ENCODE measurements around the gene PACS2.

Gene PACS2

GRCh38 chr14:105388976-105389375 is 74.4 kb downstream of the PACS2 start:
- DNase-seq: no peak

GRCh38 chr14:105389534-105389933 is 75.0 kb downstream of the PACS2 start:
- DNase-seq: no peak

DNA sequence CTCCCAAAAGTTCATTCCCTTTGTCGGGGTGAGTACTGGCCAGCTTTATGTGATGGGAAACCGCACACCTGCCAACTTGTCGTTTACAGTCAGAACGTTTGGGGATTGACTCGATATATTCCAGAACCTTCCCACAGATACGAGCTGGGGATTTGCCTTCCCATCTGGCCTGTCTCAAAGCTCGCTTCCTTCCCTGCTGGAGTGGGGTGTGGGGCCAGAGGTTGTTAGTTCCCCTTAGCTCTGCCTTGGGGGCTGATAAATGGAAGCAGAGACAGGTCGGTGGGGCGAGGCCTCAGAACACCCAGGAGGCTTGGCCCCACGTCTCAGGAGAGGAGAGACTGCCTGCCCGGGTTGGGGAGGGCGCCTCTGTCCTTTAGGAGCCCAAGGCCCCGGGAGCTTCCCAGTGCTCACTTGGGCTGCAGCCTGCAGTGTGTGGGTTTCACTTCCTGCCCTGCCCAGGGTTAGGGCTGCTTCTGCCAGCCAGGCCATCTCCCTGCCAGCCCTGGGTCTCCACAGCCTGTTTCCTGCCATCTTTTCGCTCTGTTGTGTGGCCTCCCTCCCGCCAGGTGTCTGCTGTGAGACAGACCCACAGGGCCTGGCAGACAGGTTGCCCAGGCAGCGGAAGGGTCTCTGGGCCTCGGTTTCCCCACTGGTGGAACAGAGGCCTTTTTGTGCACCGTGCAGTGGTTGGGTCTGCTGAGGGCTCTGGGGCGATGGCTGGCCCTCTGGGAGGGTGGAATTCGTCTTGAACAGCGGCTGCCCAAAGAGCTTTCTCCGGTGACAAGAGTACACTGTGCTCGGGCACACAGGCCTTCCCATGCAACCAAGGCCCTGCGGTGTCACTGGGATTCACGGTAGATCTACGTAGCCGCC is 75.7 kb downstream of the PACS2 start:
- DNase-seq: no peak

- DNase-seq: no peak
Observed at GRCh38 chr14:105390849-105391500, 76.4 kb downstream of the PACS2 start.

- DNase-seq: no peak
Observed at GRCh38 chr14:105391541-105391940, 77.0 kb downstream of the PACS2 start.

DNA sequence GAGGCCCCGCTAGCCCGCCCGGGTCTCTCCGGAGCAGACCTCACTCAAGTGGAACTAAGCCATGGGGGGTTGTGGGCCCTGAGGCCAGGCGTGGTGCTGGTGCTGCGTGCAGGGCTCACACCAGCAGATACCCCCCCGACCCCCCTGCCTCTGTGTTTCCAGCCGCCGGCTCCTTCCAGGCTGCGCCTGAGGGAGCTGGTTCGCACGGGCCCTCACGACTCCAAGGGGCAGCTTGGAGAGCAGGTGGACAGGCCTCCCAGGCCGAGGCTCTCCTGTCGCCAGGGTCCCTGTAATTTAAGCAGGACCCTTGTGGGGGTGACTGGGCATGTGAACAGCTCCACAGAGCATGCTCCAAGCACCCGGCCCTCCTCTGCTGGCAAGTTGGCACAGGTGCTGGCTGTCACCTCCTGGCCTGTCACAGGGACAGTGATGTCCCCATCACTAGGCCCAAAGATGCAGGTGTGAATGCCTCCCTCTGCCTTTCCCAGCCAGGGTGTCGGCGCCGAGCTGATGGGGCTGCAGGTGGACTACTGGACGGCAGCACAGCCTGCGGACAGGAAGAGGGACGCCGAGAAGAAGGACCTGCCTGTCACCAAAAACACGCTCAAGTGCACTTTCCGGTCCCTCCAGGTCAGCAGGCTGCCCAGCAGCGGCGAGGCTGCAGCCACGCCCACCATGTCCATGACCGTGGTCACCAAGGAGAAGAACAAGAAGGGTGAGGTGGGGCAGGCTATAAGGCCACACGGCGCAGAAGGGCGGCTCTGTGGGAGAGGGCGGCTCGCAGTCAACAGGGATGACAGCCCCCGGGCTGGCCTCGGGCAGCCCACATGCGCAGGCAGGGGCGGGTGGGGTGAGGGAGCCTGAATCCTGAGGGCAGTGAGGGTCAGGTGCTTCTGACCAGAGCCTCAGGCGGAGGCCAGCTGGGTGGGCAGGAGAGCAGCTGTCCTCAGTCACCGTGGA is 77.9 kb downstream of the PACS2 start:
- DNase-seq: no peak

DNA sequence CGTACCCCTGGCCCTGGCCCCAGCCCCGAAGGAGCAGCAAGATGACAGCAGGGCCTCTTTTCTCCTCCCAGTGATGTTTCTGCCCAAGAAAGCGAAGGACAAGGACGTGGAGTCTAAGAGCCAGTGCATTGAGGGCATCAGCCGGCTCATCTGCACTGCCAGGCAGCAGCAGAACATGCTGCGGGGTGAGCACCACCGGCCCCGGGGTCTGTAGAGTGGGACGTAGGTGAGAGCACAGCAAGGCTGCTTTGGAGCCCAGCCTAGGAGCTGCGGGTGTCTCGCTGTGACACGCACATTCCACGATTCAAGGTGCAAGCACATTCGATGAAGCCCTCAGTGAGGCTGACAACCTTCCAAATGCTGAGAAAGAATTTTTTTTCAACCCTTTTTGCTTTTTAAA is 78.6 kb downstream of the PACS2 start:
- no peak for DNase-seq

DNA sequence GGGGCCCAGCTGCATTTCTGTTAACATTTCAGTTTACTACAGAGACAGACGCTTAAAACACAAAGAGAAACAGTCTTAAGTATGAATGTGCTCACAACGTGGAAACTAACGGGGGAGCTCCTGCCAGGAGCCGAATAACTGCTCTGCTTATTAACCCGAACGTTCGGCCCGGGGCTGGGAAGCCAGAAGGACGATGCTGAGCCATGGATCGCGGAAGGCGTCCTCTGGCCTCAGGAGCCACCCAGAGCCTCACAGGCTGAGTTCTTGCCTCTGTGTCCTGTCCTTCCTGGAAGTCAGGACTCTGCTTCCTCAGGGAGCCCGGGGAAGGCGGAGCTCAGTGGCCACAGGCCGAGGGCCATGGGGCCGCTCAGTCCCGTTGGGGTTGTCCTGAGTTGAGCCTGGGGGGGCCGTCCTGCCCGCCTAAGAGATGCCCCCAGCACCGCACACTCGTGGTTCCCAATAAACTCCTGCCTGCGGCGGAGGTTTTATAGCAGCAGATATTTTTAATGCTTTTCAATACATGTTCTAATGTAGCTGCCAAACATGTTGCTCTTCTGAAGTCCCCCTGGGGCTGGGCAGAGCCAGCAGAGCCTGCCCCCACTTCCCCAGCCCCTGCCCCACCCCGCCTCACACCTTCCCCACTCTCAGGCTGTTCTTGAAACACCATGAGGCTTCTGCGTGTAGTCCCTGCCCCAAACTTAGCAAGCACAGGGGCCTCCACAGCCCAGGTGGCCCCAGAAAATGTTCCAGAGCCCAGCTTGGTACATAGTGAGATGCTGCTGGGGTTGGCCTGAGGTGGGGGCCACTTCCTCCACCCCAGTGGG is 80.4 kb downstream of the PACS2 start:
- no peak for DNase-seq

DNA sequence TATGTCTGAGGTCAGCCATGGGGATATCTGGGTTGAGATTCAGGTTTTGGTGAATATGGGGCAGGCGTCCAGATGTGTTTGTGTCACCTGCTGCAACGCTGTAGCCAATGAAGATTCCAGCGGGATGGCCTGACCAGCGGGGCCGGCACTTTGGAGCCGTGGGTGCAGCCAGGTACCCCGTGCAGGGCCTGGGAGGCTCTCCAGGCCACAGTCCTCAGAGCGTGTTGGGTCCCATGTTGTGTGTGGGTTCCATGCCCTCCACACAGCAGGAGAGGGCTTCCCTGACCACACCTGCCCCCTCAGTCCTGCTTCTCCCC is 80.9 kb downstream of the PACS2 start:
- DNase-seq: no peak

DNA sequence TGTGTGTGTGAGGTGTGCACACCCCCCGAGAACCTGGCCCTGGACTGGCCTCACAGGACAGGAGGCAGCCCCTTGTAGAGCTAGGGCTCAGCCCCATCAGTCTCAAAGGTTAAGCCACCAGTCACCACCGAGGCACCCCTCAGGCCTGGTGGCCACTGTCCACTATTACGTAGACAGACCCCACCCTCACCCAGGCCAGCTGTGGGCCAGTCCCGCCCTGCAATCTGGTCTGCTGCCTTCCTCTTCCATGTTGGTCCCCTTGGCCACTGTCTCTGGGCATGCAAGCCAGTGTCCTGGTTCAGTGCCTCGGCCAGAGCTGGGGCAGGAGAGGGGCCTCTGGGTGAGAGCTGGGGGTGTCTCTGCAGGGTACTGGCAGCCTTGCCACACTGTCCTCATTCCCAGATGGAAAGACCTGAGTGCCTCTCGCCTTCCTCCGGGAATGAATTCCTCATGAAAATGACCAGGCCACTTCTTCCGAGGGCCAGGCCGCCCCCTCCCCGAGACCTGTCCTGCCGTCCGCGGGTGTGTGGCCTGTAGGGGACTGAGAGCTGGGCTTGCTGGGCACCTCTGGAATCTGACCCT is 82.9 kb downstream of the PACS2 start:
- no peak for DNase-seq

DNA sequence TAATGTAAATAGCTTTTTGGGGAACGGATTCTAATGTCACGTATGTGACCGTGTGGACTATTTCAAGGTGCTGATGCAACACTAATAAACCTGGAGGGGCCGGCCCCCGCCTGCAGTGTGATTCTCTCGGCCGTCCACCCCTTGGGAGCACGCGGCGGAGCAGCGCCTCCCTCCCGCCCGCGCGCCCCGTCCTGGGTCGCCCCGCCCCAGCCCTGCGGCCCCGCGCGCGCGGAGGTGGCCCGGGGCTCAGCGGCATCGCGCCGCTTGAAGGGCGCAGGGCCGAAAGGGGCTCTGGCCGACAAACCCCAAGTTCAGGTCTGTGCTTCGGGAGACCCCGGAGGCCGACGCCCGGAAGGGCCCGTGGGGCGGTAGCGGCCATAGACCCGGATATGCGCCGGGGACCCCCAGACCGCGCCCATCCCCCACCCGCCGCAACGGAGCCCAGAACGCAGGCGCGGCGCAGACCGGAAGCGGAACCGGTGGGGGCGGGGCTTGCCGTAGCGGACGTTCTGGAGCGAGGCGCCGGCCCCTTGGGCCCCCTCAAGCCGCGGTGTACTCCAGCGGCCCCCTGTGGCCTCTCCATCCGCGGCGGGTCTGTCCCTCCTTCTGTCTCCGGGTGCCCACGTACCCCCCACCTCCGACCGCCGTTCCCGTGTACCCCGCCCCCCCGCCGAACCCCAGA is 83.6 kb downstream of the PACS2 start, which contains the start of gene TEX22:
TSS of gene TEX22 (plus strand) at position 495 of the 682 bp plus-strand sequence. CDS start 803 bp downstream, outside the sequence.
- peak; percentile 87 for DNase-seq

DNA sequence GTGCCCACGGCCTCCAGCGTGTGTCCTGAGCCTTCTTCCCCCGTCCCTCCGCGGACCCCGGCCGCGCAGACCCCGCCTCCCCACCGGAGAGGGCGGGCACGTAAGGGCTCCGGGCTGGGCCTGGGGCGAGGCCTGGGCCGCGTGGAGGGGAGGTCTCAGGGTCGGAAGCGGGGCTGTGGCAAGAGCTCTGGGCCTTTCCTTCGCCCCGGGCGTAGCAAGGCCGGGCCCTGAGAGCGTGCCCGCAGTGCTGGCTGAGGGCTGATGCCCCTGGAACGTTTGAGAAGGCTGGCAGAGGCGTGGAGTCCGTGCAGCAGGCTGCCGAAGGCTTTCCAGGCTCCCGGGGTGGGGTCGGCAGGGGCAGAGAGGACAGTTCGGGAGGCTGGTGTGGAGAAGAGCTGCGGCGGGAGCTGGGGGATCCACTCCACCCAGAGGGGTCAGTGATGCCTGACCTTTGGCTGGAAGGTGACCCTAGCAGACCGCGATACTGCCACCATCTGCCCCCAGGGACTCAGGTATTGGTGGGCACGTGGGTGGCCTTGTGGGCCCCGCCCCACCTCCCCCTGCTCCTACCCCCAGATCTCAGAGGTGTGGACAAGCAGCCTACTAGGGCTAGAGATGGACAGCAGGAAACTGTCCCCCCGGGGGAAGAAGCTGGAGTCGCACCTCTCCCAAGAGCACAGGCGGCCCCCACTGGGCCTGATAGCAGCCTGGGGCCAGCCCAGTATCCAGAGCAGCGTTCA is 84.3 kb downstream of the PACS2 start:
- peak; percentile 63 for DNase-seq

- no peak for DNase-seq
Observed at GRCh38 chr14:105399466-105399775, 84.9 kb downstream of the PACS2 start.

- DNase-seq: no peak
Observed at GRCh38 chr14:105400016-105400415, 85.5 kb downstream of the PACS2 start.

GRCh38 chr14:105401699-105402098 is 87.2 kb downstream of the PACS2 start:
- DNase-seq: no peak

- DNase-seq: no peak
Observed at GRCh38 chr14:105408592-105408991, 94.0 kb downstream of the PACS2 start.

GRCh38 chr14:105409364-105409763 is 94.8 kb downstream of the PACS2 start:
- DNase-seq: no peak

DNA sequence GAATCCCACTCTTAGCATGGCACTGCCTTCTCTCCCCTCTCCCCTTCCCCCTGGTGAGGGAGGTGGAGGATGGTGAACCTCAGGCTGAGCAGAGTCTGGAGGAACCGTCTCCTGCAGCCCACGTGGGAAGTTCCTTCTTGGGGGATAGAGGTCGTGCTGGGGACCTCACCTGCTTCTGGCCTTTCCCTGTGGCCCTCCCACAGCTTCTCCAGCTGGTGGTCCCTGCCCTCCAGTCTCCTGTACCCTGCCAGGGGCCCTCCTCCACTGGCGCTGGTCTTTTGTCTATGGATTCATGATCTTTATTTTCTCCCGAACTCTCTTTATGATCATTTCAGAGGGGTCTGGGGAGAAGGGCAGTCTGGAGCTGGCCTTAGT is 96.1 kb downstream of the PACS2 start:
- DNase-seq: no peak

DNA sequence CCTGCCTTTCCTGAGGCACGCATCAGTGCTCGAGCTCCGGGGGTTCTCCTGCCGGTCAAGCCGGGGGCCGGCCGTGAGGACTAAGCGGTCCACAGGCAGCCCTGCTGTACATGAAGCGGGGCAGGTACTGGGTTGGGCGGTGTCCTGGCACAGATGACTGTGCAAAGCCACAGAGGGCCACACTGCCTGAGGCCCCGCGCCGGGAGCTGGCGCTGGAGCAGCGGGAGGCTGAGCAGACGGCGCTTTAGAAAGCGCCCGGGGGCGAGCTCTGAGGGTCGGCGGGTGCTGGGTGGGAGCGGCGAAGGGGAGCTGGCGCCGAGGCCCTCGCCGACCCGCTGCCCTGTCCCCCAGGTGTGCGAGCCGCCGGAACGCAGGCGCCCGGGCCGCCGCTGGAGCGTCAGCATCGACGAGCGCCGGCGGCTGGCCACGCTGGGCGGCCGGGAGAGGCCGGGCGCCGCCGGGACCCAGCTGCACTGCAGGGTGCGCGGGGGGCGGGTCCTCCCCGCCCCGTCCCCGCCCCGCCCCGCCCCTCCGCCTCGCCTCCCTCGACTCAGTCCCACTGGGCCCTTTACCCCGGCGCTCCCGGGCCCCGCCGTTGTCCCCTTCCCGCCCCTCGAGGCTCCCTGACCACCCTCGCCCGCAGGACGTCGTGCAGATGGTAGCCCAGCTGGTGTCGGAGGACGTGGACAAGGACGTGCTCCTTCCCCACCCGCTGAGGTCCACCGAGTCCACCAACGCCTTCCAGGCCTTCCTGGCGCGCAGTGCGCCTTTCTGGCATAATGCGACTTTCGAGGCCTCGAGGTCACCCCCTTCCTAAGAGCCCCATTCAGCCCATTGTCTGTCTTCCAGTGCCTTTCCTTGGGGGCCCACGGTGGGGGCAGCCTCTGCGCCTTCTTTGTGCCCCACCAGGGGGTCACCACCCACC is 96.7 kb downstream of the PACS2 start:
- peak; percentile 25 for DNase-seq
